ENCODE measurements around the gene DOK4.

- no peak for TF ChIP-seq ATF3 (IDR thresholded peaks at IDR 0.05)
- TF ChIP-seq MAX (IDR thresholded peaks at IDR 0.05), result no peak
- no peak for TF ChIP-seq CTCF (IDR thresholded peaks at IDR 0.05; ENCODE audit: low read depth, low read length, missing input control)
- no peak for TF ChIP-seq FOXA1 (IDR thresholded peaks at IDR 0.05)
- no peak for TF ChIP-seq HNF4A (conservative IDR thresholded peaks at IDR 0.05)
- TF ChIP-seq SP1 (IDR thresholded peaks at IDR 0.05), result no peak
- no peak for TF ChIP-seq EGR1 (IDR thresholded peaks at IDR 0.05; ENCODE audit: low read depth in 2 of 2)
- no peak for TF ChIP-seq RAD21 (IDR thresholded peaks at IDR 0.05)
- TF ChIP-seq REST (IDR thresholded peaks at IDR 0.05), result no peak
- no peak for TF ChIP-seq YY1 (IDR thresholded peaks at IDR 0.05)
- TF ChIP-seq JUND (IDR thresholded peaks at IDR 0.05), result no peak
- TF ChIP-seq TAF1 (conservative IDR thresholded peaks at IDR 0.05), result no peak
Measured at GRCh38 chr16:57489229-57489628, 2.9 kb upstream of the DOK4 start.
